HG03280 (cell line): ENCODE data around the gene WNT11.

Experiments
- ATAC-seq: cut with Tn5 transposase; IDR thresholded peaks from one replicate; pipeline ENCODE4 v1.9.1; 2021; ENCODE audit warnings: mild to moderate bottlenecking, moderate library complexity; ENCODE audit not compliant: unreplicated experiment

Gene WNT11

GRCh38 chr11:76206327-76207081 is at the start of gene WNT11:
Gene WNT11 (minus strand): TSS chr11:76206502. CDS start chr11:76206407, 95 bp downstream.
- no peak for ATAC-seq

GRCh38 chr11:76253416-76253815 is 47.1 kb upstream of the WNT11 start:
- ATAC-seq, result no peak

DNA sequence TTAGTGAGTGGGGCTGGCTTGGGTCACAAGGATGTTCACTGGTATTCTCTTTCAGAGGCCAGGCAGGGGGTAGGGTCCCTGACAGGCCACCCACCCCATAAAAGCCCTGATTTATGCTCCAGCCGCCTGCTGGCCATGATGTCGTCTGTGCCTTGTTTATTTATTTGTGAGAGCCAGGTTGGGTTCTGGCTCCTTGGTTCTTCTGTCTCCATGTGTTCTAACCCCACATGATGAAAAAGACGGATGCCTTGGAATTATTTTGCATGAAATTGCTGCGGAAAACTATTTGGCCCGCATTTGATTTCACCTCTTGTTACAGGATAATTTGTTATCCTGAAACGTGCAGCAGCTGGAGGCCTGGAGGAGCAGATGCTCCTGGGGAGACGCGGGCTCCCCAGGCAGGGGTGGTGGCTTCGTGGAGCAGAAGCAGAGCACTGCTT is 46.3 kb upstream of the WNT11 start:
- ATAC-seq, result no peak

GRCh38 chr11:76251576-76251975 is 45.3 kb upstream of the WNT11 start:
- ATAC-seq, result no peak

- ATAC-seq, result no peak
Measured at GRCh38 chr11:76251226-76251575, 44.9 kb upstream of the WNT11 start.

GRCh38 chr11:76250520-76251225 is 44.4 kb upstream of the WNT11 start:
- no peak for ATAC-seq

GRCh38 chr11:76249195-76249741 is 43.0 kb upstream of the WNT11 start:
- ATAC-seq, result no peak

GRCh38 chr11:76248210-76248609 is 41.9 kb upstream of the WNT11 start:
- no peak for ATAC-seq

DNA sequence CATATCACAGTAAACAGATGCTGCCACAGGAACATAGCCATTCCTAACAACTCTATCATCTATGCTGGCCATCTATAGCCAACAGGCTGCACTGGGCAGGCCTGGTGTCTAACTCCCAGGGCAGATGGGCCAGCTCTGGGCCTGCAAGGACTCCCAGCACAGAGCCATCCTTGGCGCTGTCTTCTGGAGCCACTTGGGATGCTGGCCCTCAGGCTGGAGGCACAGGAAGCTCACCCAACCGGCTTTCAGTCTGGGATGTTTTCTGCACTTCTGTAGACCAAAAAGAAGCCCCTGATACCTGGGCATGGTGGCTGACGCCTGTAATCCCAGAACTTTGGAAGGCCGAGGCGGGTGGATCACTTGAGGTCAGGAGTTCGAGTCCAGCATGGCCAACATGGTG is 40.8 kb upstream of the WNT11 start:
- ATAC-seq, result no peak

- ATAC-seq, result no peak
Measured at GRCh38 chr11:76246271-76246933, 40.1 kb upstream of the WNT11 start.

GRCh38 chr11:76245720-76246119 is 39.4 kb upstream of the WNT11 start:
- ATAC-seq, result no peak

- no peak for ATAC-seq
Measured at GRCh38 chr11:76244316-76244851, 38.1 kb upstream of the WNT11 start.

GRCh38 chr11:76243957-76244285 is 37.6 kb upstream of the WNT11 start:
- ATAC-seq, result no peak

DNA sequence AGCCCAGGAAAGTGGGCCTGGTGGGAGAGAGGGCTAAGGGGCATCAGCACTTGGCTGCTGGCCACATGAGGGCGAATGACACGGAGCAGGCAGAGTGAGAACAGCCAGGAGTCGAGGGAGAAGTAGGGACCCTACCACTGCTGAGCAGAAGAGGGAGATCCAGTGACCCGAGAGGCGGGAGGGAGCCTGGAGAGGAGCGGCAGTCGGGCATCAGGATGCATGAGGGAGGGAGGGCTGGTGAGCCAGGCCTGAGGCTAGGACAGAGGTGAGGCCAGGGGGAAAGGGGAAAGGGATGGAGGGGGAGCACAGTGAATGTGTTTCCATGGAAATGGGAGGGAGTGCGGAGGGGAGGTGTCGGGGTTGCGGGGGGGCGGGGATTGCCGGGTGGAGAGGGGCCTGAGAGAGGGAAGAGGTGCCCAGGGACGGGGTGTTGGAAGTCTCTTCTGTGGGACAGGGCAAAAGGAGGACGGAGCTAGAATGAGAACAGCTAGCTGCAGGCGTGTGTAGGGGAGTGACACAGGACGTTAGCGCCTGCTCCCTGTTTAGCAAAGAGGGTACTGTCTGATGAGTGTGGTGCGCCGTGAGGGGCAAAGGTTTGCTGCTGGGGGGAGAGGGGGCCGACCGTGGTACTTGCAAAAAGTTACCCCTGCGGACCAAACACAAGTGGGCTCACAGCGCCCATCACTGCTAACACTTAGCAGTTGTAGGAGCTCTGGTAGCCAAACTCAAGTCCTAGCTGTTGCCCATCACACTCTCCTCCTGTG is 37.1 kb upstream of the WNT11 start:
- ATAC-seq, result no peak

GRCh38 chr11:76242004-76242779 is 35.9 kb upstream of the WNT11 start:
- ATAC-seq, result no peak

- no peak for ATAC-seq
Measured at GRCh38 chr11:76241243-76242000, 35.1 kb upstream of the WNT11 start.

DNA sequence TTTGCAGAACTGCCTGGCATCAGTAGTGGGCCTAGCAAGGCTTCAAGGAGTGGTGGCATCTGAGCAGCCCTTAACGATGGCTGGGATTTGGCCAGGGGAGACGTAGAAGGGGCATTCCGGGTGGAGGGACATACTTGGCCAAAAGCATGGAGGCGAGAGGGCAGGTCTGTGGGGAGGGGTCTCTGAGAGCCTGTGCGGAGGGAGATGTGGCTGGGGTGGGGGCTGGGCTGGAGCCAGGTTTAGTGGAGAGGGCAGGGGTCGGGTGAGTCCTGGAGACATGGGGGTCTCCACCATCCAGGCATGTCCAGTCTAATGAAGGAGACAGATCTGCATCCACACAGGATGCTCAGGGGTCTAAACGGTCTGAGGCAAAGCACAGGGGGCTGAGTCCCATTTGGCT is 34.4 kb upstream of the WNT11 start:
- no peak for ATAC-seq

GRCh38 chr11:76240161-76240540 is 33.8 kb upstream of the WNT11 start:
- no peak for ATAC-seq

- no peak for ATAC-seq
Measured at GRCh38 chr11:76239483-76240160, 33.3 kb upstream of the WNT11 start.
